ENCODE measurements around the gene SLIT3.

SLIT3 gene

DNA sequence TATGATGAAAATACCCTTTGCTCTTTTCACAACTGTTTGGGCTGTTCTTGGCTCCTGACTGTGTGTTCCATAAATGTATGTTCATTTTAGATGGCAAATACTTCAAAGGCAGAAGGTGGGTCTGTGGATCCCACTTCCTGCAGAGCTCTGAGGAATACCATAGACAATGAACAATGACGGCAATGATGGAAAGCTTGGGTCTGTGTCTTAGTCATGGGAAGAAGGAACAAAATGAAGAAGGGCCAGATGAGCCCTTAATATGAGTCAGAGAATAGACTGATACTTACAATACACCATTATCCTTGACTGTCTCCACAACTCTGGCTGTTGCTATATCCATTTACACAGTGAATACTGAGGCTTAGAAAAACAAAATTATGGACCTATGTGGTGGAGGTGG is 126.0 kb downstream of the SLIT3 start:
- no peak for DNase-seq (ENCODE audit: low read depth)

- no peak for DNase-seq (ENCODE audit: low read depth)
These were observed 127.6 kb downstream of the SLIT3 start for GRCh38 chr5:169173372-169173771.

- DNase-seq (ENCODE audit: low read depth), result no peak
These were observed 129.4 kb downstream of the SLIT3 start for GRCh38 chr5:169171515-169171914.

DNA sequence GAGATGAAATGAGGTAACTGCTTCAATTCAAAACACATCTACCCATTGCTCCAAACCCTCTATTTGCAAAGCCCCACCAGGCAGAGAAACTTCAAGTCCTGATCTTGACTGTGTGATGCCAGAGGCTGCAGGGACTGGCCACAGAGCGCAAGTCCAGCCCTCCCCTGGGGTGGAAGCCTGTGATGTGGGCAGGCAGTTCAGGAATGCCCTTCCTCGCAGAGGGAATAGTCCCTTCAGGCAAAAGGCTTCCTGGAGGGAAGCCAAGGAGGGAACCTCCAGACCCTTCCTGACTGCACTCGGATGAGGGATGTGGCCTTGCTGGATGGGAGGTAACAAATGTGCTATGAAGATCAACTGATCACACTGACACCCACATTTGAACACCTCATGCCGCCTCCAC is 131.2 kb downstream of the SLIT3 start:
- DNase-seq (ENCODE audit: low read depth), result no peak

GRCh38 chr5:169168280-169168679 is 132.7 kb downstream of the SLIT3 start:
- no peak for DNase-seq (ENCODE audit: low read depth)

- DNase-seq (ENCODE audit: low read depth), result no peak
These were observed 134.9 kb downstream of the SLIT3 start for GRCh38 chr5:169166078-169166477.

DNA sequence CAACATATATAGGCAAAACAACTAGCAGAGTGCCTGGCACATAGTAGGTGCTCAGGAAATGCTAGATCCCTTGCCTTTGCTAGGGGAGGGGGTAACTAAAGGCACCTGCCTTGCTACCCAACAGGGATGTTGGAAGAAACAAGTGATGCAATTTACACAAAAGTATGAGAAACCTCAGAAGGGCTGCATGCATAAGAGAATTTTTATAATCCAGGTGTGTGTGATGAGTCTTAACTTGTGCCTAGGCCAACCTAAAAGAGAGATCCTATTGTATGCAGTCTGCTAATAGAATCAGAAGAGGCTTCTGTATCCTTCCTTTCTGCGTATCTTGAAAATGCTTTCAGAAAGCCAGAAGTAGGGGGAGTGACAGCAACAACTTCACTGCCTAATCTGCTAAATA is 135.9 kb downstream of the SLIT3 start:
- no peak for DNase-seq (ENCODE audit: low read depth)

DNA sequence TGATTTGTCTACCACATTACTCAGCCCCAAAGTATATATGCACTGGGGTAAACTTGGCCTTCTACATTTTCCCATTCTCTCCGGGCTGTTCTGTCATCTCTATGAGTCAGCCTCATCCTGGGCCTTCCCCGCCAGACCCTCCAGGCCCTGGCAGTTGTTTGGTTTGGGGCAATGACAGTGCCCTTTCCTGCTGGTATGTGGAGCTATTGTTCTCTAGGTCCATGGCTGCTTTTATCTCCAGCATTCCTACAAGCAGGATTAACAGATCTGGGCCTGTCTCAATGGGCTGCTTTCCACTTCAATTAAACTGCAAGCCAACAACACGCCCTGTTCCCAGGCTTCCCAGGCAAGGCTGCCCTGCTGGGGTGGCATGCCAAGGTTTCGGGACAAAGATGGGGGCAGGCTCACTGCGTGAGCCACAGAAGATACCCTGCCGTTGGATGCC is 136.4 kb downstream of the SLIT3 start:
- no peak for DNase-seq (ENCODE audit: low read depth)

DNA sequence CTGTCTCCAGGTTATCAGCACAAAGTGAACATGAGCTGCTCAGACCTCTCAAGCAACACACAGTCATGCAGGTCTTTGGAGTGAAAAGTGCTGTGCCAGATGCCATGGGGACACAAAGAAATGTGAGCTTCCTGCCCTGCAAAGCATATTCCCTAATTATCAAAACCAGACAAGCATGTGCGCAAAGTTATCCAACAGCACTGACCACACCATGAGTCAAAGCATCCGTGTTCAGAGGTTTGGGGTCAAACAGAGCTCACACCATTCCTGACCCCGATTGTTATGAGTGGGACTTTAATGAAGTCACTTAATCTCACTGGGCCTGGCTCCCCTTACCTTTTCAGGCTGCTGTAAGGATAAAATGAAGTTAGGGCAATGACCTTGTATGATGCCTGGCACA is 138.5 kb downstream of the SLIT3 start:
- DNase-seq (ENCODE audit: low read depth), result no peak

GRCh38 chr5:169161022-169161680 is 139.8 kb downstream of the SLIT3 start:
- DNase-seq (ENCODE audit: low read depth), result no peak

GRCh38 chr5:169160405-169160901 is 140.5 kb downstream of the SLIT3 start:
- DNase-seq (ENCODE audit: low read depth), result no peak

DNA sequence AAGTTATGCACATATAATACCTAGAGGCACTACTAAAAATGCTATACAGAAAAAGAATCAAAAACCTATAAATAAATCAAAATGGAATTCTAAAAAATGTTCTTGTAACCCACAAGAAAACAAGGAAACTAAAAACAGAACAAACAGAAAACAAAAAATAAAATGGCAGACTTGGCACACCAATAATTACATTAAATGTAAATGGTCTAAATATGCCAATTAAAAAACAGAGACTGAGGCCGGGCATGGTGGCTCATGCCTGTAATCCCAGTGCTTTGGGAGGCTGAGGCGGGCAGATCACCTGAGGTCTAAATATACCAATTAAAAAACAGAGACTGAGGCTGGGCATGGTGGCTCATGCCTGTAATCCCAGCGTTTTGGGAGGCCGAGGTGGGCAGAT is 142.2 kb downstream of the SLIT3 start:
- DNase-seq (ENCODE audit: low read depth), result no peak

DNA sequence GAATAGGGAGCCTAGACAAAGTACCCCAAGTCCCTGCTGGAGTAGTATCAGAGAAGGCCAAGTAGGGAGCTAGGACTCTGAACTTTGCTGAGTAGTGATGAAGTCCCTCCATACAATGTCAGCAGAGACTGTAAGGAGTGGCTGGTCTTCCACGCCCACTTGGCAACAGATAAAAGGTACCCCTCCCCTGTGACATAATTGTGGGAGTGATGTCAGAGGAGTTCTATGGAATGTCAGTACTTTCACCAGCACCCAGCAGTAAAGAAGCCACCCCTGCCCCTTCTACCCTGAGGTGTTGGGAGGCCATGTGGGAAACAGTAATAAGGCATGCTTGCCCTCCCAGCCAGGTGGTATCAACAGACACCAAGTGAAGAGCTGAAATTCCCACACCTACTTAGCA is 143.9 kb downstream of the SLIT3 start:
- DNase-seq (ENCODE audit: low read depth), result no peak

- DNase-seq (ENCODE audit: low read depth), result no peak
These were observed 146.3 kb downstream of the SLIT3 start for GRCh38 chr5:169154679-169155078.

DNA sequence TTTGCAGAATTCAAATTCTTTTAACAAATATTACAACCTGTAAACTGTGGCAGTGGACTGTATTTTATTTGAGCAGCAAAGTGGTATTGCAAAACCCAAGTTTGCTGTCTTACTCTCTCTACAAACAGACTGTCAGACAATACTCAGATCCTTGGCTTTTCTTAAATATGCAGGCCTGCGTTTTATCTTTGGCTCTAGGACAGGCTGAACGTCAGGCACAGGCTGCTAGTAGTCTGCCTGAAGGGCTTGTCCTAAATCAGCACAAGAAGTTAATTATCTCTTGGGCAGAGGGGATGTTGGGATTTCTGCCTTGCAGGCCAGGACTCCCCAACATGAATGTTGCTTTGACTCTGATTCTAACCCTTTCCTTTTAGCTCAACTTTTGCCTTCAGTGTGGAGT is 147.5 kb downstream of the SLIT3 start:
- no peak for DNase-seq (ENCODE audit: low read depth)

- DNase-seq (ENCODE audit: low read depth), result no peak
These were observed 148.0 kb downstream of the SLIT3 start for GRCh38 chr5:169152946-169153345.

DNA sequence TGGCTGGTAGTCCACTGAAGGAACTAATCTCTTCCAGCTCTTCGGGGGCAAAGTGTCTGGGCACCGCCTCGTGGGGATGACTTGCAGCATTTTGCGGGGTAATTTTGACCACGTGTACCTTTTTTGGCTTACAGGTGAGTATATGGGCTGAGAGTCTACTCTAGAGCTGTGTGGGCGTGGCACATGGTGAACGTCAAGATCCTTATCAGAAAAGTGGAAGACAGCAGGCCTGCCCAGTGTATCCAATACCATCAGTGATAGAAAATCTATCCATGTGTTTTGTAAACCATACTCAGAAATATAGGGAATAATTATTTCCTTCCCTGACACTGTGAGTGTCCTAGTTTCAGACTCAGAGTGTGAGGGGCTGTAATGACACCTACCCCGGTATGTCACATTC is 148.5 kb downstream of the SLIT3 start:
- DNase-seq (ENCODE audit: low read depth), result no peak

- no peak for DNase-seq (ENCODE audit: low read depth)
These were observed 149.7 kb downstream of the SLIT3 start for GRCh38 chr5:169151051-169151805.

GRCh38 chr5:169150108-169150507 is 150.8 kb downstream of the SLIT3 start:
- no peak for DNase-seq (ENCODE audit: low read depth)

- DNase-seq (ENCODE audit: low read depth), result no peak
These were observed 151.6 kb downstream of the SLIT3 start for GRCh38 chr5:169149317-169149716.

DNA sequence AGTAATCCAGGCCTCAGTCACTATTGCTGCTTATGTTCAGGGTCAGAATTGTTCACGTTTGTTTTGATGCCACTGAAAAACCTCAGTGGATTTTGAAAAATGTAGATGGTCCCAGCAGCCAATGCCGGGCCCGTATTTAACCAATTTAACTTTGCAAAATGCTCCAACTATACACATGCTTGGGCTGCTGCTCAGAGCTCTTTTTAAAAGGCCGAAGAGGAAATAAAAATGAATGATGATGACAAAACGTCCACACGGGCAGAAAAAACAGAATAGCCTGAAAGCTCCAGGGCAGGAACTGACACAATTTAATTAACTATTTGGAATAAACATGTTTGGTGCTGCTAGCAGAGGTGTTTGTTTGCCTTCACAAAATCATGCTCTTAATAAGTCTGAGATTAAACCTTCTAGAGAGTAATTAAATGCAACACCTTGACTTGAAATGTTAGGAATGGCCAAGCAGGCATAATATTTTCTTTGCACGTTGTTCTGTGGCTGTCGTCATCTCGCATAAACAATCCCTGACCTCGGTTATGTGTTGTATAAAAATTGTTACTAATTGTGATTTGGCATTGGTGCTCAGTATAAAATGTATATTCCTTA is 152.7 kb downstream of the SLIT3 start:
- DNase-seq (ENCODE audit: low read depth), result no peak

DNA sequence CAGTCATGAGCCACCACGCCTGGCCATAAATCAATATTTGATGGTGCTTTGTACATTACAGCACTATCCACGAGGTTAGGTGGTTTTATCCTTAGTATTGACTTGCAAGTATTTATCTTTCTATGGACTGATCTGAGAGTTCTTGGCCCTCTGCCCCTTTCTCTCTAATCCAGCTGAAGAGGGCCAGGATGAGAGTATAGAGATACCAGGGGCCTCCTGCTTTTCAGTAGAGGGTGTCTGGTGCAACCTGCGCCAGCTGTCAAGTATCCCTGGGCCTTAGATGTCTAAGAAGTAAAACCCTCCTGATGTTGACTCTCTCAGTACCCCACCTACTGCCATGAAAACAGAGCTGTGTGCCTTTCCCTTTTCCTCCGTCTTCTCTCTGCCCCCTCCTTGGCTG is 153.4 kb downstream of the SLIT3 start:
- no peak for DNase-seq (ENCODE audit: low read depth)

DNA sequence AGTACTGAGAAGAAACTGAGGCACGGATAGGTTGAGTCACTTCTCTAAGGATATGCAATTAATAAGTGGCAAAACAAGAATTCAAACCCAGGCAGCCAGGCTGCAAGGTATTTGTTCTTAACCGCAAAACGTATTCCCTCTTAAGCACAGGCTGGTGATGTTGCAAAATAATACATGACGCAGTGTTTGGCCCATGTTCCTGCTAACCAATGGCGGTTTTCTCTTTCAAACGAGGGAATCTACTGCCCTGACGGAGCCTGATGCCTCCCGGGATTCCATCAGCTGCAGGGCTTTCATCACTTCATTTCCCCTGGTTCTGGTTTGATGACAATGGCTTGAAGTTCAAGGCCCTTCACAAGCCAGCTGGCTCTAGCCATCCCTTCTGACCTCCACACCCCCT is 154.8 kb downstream of the SLIT3 start:
- no peak for DNase-seq (ENCODE audit: low read depth)

All from stimulated activated CD8-positive, alpha-beta memory T cell treated with anti-CD3 and anti-CD28 coated beads, Interleukin-15, amount 100 ng/mL, for 24 hours (primary cell).